K562 treated with DMSO at 1 percent for 12 hours (cell line): ENCODE data around the gene TEX54. TPM values are rescaled to one million over a fixed set of nuclear protein-coding genes. Genes with fewer than 3 reads are reported as not detected.

Experiments used
- total RNA-seq: library from RNA; unstranded; fragments of 300-600 nt; gene quantifications from 2 replicates; pipeline ENCODE4 v1.2.3, GENCODE V29; 2022; ENCODE audit not compliant: insufficient read depth

Gene TEX54
- total RNA-seq, result not detected in 2 replicates

DNA sequence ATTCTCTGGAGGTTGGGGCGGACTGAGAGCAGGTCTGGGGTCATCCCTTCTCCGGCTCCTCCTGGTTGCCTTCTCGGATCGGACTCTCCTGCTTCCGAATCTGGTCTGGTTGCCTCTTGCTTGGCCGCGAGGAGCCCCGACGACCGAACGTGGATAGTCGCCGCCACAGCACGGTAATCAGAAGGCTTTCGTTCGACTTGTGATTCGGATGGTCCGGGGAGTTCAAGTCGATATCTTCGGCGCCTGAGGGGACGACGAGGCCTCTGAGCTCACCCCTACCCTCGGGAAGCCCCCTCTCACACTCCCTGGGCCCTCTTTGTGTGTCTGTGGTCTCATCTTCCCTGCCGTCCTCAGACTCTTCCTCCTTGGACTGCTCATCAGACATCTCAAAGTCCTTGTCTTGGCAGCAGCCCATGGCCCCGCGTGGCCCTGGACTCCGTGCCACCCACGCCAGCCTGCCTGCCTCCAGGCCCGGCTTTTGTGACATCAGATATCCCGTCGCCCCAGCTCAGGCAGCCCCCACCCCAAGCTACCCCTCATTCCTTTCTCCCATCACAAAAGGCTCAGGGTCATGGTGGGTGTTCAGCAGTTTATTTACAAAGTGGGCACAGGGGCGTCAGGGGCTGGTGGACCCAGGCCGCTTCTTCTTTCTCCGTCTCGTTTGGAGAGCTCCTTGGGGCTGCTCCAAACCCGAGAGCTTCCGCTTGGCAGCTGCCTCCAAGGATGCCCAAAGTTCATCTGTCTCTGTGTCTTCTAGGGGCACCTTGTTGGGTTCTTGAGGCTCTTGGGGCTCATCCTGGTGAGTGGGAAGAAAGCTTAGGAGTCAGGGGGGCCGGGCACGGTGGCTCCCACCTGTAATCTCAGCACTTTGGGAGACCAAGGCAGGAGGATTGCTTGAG is at the start of gene TEX54:
TEX54 (minus strand) TSS at position 506 of the 899 bp plus-strand sequence.

DNA sequence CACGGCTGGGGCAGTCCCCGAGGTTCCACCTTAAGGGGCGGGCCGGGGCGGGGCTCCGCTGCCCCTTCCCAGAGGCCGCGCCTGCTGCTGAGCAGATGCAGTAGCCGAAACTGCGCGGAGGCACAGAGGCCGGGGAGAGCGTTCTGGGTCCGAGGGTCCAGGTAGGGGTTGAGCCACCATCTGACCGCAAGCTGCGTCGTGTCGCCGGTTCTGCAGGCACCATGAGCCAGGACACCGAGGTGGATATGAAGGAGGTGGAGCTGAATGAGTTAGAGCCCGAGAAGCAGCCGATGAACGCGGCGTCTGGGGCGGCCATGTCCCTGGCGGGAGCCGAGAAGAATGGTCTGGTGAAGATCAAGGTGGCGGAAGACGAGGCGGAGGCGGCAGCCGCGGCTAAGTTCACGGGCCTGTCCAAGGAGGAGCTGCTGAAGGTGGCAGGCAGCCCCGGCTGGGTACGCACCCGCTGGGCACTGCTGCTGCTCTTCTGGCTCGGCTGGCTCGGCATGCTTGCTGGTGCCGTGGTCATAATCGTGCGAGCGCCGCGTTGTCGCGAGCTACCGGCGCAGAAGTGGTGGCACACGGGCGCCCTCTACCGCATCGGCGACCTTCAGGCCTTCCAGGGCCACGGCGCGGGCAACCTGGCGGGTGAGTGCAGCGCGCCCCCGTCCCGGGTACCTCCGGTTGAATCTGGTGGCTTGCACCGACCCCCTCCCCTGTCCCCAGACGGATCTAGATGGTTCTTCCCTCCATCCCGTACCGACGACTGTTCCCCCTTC is 48.4 kb upstream of the TEX54 start, which contains the start of gene SLC3A2:
SLC3A2 (plus strand) TSS at position 94 of the 776 bp plus-strand sequence; CDS start at position 222, 128 bp downstream.

DNA sequence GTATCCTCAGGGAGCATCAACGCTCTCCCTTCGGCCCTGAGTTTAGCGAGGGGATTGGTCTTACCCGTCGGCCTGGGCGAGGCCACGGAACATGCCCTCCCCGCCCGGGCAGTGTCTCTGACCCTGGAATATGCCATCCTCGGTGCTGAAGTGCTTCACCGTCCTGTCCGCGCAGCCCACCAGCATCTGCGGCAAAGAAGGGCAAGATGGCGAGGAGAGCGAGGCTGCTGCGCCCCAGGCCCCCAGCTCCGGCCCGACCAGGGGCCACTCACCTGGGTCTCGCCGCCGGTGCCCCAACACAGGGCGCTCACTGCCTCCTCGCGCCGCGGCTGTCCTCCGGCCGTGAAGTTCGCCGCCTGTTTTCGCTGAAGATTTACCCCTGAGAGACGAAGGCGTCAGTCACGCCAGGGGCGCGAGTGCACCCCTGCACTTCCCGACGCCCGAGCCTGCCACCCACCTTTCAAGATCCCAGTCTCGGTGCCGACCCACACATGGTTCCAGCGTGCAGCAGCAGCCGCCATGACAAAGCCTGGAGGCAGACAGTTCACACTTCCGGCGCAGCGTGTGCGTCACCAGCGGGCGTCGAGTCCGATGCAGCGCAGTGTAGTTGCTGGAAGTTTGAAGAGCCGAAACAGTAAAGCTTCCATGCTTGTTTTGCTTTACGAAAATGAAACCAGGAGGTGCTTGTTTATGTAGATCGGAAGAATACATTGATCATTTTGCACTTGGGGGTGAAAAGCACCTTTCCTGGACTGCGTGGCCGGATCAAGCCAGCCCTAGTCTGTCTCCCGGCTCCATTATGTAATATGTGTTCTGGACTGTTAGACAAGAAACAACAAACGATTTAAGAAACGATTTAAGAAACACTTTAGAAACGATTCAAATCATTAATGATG is 6.7 kb upstream of the TEX54 start, which contains the start of gene WDR74:
WDR74 (minus strand) TSS at position 541 of the 896 bp plus-strand sequence; CDS start at position 521, 20 bp downstream.

DNA sequence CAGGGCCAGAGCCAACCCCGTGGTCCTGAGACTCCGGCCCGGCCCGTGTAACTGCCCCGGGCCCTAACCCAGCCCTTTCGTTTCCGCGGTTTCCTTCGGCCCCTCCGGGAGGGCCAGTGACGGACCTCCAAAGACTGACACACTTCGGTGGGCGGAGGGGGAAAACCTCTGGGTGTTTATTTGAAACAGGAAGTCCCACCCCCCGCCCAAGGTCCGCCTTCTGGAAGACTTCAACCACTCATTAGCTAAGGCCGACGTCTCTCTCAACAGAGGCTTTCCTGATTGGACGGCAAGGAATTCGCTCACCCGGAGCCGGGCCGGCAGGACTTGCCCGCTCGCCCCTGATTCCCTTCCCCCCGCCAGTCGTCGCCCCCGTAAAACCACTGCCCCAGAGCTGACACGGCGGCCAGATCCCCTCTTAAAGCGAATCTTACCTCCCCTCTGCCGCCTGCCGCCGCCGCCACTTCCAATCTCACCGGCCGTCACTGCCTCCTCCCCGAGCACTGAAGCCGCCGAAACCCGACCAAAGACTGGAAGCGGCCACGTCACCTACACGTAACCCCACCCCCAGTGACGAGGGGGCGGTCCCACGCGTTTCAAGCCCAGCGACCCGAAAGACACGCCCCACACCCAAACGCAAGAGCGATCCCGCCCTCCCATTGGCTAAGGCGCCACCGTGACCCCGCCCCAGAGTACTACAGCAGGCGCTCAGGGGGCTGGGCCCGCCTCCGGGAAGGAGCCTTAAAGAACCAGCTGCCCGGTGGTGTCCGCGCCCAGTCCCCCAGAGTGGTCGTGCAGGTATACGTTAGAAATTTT is 913 bp downstream of the TEX54 start, which contains the start of gene STX5:
STX5 (minus strand) TSS at position 532 of the 816 bp plus-strand sequence. CDS start 808 bp downstream, outside the sequence.

DNA sequence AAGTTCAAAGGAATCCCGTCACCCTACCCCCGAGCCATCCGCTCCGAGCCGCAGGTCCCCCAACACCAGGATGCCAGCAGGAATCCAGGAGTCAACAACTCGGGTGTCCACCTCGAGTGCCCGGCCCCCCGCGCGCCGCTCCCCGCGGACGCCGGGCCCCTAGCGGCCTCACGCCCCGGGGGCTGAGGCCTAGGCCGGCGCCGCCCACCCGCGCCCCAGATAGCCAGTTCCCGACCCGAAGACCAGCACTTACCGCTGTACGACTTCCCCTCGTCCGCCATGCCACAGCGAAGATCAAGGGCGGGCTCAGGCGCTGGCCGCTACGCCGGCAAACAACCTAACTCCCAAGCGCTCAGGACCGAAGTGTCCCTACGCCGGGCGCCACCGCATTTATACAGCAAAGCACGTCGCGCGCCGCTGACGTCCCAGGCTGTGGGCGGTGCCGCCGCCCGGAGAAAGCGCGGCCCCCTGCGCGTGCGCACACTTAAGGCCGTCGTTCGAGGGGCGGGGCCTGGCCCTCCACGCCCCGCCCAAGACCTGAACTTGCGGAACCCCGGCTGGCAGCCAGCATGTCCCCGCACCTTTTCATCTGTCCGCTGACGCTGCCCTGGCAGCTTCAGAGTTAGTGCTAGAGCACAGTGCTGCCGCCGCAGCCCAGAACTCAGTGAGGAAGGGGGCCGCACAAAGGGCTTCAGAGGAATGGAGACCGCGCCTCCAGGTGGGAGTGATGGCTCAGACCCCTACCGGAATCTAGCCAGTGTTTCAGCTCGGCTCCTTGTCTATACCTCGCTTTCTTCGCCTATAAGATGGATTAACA is 27.4 kb downstream of the TEX54 start, which contains the start of gene NXF1:
NXF1 (minus strand) TSS at position 365 of the 817 bp plus-strand sequence; CDS start at position 281, 84 bp downstream.

DNA sequence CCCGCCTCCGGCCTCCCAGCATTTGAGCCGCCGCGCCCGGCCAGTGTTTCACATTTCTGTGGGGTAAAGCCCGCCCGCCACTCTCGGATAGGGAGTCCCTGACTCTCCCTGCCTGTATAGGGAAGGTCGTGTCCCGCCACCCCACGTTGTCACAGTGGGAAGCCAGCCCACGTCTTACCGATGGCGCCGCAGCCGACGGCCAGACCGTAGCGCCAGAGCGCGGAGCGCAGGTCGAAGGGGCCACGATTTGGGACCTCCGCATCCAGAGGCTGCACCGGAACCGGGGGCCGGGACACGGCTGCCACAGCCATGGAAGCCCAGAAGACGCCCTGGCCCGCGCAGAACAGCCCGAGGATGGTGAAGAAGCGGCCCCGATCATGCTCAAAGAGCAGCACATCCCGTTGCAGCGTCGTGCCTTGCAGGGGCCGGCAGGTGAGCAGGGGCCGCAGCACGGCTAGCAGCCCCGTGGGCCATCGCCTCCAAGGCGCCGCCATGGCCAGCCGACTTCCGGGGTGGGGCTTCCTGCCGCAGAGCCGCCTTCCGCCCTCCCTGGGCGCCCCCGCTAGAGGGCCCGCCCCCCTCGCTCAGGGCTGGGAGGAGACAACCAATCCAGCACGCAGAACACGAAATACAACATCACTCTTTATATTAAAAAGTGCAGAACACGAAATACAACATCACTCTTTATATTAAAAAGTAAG is 41.0 kb downstream of the TEX54 start, which contains the start of gene TMEM223:
TMEM223 (minus strand) TSS at position 506 of the 701 bp plus-strand sequence; CDS start at position 494, 12 bp downstream.

DNA sequence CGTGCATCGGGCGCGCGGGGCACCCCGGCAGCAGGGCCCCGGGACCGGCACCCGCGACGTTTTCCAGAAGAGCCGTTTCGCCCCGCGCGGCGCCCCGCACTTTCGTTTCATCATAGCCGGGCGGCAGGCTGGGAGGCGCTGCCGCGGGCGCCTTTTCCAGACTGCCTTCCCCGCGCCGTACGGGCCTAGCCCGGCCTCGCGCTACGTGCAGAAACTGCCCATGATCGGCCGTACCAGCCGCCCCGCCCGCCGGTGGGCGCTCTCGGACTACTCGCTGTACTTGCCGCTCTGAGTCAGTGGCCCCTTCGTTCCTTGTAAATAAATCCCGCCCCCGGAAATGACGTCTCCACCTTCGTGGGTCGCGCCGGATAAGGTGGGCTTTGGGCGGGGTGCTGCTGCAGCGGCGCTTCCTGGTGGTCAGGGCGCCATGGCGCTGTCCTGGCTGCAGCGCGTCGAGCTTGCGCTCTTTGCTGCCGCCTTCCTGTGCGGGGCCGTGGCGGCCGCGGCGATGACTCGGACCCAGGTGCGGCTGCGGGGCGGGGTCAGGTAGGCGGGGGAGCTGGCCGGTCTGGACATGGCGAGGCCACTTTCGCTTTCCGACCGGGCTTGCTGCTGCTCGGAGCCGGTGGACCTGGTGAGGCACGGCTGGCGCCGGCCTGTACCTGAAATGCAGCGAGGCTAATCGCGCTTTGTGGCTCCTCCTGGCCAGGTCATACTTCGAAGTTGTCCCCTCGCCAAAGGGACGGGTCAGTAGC is 45.5 kb downstream of the TEX54 start, which contains the start of gene TMEM179B:
TMEM179B (plus strand) TSS at position 398 of the 755 bp plus-strand sequence; CDS start at position 428, 30 bp downstream.

Other genes starting within 250 kb of the TEX54 start
- gene TUT1, start 241.3 kb downstream of the TEX54 start, total RNA-seq, result 16.7 and 23.4 TPM in 2 replicates
- 62.1 and 107 TPM in 2 replicates for gene MTA2, start 231.0 kb downstream of the TEX54 start, total RNA-seq
- gene EML3, start 220.1 kb downstream of the TEX54 start, total RNA-seq, result 21.6 and 34.7 TPM in 2 replicates
- 0.81 and 3.0 TPM in 2 replicates for gene ROM1, start 219.6 kb downstream of the TEX54 start, total RNA-seq
- 94.9 and 105 TPM in 2 replicates for gene B3GAT3, start 210.9 kb downstream of the TEX54 start, total RNA-seq
- gene GANAB, start 186.2 kb downstream of the TEX54 start, total RNA-seq, result 161 and 356 TPM in 2 replicates
- gene INTS5, start 179.5 kb downstream of the TEX54 start, total RNA-seq, result 27.2 and 37.6 TPM in 2 replicates
- 157 and 173 TPM in 2 replicates for gene C11orf98, start 167.6 kb downstream of the TEX54 start, total RNA-seq
- 50.4 and 52.2 TPM in 2 replicates for gene CSKMT, start 167.5 kb downstream of the TEX54 start, total RNA-seq
- 17.8 and 31.3 TPM in 2 replicates for gene UQCC3, start 161.2 kb downstream of the TEX54 start, total RNA-seq
- gene LBHD1, start 160.6 kb downstream of the TEX54 start, total RNA-seq, result 3.6 and 10.6 TPM in 2 replicates
- 242 and 314 TPM in 2 replicates for gene UBXN1, start 153.8 kb downstream of the TEX54 start, total RNA-seq
- gene LRRN4CL, start 143.3 kb downstream of the TEX54 start, total RNA-seq, result 0.70 TPM in 1 of 2 replicates, not detected in the other
- gene BSCL2, start 125.4 kb downstream of the TEX54 start, total RNA-seq, result 44.2 and 44.8 TPM in 2 replicates
- gene GNG3, start 125.2 kb downstream of the TEX54 start, total RNA-seq, result not detected in 2 replicates
- 17.1 and 39.0 TPM in 2 replicates for gene HNRNPUL2, start 105.4 kb downstream of the TEX54 start, total RNA-seq
- 32.8 and 62.0 TPM in 2 replicates for gene TTC9C, start 104.4 kb downstream of the TEX54 start, total RNA-seq
- gene ZBTB3, start 78.7 kb downstream of the TEX54 start, total RNA-seq, result 1.9 and 3.0 TPM in 2 replicates
- 150 and 166 TPM in 2 replicates for gene POLR2G, start 71.3 kb downstream of the TEX54 start, total RNA-seq
- 26.4 and 31.9 TPM in 2 replicates for gene TAF6L, start 61.4 kb downstream of the TEX54 start, total RNA-seq
- gene TMEM179B, start 45.4 kb downstream of the TEX54 start, total RNA-seq, result 42.8 and 48.4 TPM in 2 replicates
- gene TMEM223, start 40.8 kb downstream of the TEX54 start, total RNA-seq, result 21.7 and 26.1 TPM in 2 replicates
- 80.0 and 120 TPM in 2 replicates for gene NXF1, start 27.4 kb downstream of the TEX54 start, total RNA-seq
- gene STX5, start 790 bp downstream of the TEX54 start, total RNA-seq, result 66.0 and 83.3 TPM in 2 replicates
- gene WDR74, start 6.7 kb upstream of the TEX54 start, total RNA-seq, result 47.8 and 60.3 TPM in 2 replicates
- 391 and 414 TPM in 2 replicates for gene SLC3A2, start 48.1 kb upstream of the TEX54 start, total RNA-seq
- not detected in 2 replicates for gene CHRM1, start 88.5 kb upstream of the TEX54 start, total RNA-seq
- not detected in 2 replicates for gene SLC22A6, start 152.1 kb upstream of the TEX54 start, total RNA-seq
- gene SLC22A8, start 183.0 kb upstream of the TEX54 start, total RNA-seq, result not detected in 2 replicates